Activated T-cell treated with anti-CD3 and anti-CD28 coated beads, Interleukin-2, amount 50 U/mL, for 24 hours (primary cell): ENCODE data around the gene FITM1.

Experiments
- DNase-seq: peaks from one replicate; pipeline ENCODE4 v3.0.0-alpha.2; 2020
- H3K27ac Mint-ChIP-seq: 2 replicates; pipeline ENCODE4 v1.8.0; 2020; ENCODE audit warnings: mild to moderate bottlenecking, mixed read lengths
- H3K27me3 Mint-ChIP-seq: 2 replicates; pipeline ENCODE4 v1.8.0; 2020; ENCODE audit warnings: mixed read lengths
- H3K36me3 Mint-ChIP-seq: 2 replicates; pipeline ENCODE4 v1.8.0; 2020; ENCODE audit warnings: low read depth, mixed read lengths
- H3K4me1 Mint-ChIP-seq: 2 replicates; pipeline ENCODE4 v1.8.0; 2020; ENCODE audit warnings: low read depth, mixed read lengths
- H3K4me3 Mint-ChIP-seq: 2 replicates; pipeline ENCODE4 v1.8.0; 2020; ENCODE audit warnings: mild to moderate bottlenecking, moderate library complexity, mixed read lengths
- H3K9me3 Mint-ChIP-seq: 2 replicates; pipeline ENCODE4 v1.8.0; 2020; ENCODE audit warnings: mixed read lengths

FITM1 gene

DNA sequence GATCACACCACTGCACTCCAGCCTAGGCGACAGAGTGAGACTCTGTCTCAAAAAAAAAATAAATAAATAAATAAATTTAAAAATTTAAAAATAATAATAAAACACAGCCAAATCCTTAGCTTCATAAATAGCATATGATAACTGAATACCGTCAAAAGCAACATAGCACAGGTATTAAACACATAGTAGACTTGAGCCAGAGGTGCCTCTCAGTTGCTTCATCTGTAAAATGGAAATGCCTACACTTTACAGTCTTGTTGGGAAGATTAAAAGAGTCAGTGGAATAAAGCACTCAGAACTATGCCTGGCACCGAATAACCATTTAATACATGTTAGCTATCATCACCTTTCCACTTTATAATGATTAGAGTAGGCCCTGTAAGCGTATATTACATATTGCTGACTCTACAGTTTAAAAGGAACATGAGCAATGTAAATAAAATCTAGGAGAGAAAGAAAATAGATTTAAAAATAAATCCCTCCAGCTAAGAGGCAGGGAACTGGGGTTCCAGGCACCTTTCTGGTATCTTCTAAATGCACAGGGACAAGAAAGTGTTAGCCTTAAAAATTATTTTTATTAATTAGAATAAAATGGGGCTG, 23.7 kb upstream of the FITM1 start:
- Mint-ChIP-seq H3K9me3 (no peaks in the 10 kb centered on the region), H3K27ac (no peak overlapping the region), H3K4me3 (no peak overlapping the region)

DNA sequence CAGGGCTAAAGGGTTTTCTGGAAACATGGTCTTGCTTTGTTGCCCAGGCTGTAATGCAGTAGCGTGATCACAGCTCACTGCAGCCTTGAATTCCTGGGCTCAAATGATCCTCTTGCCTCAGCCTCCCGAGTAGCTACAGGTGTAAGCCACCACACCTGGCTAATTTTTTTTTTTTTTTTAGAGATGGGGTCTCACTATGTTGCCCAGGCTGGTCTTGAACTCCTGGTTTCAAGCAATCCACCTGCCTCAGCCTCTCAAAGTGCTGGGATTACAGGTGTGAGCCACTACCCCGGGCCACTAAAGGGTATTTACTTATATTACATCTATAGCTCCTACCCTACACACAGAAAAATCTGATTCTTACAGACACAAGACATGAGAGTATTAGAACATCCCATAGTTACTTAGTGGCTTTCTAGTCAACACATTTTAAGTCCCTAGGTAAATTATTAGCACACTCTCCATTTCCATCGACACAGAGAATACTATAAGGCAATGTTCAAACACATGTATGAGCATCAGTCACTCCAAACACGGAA, 22.1 kb upstream of the FITM1 start:
- no peak for DNase-seq
- Mint-ChIP-seq H3K36me3 (peaks cover 19% of the 10 kb centered on the region), H3K27me3 (no peaks in the 10 kb centered on the region), H3K27ac (peak overlapping the region; percentile 95), H3K4me1 (peaks cover 23% of the 10 kb centered on the region), H3K9me3 (no peaks in the 10 kb centered on the region), H3K4me3 (peak overlapping the region; percentile 52)

More for the DNA sequence above, 23.7 kb upstream of the FITM1 start:
- H3K36me3 Mint-ChIP-seq, result peaks cover 32% of the 10 kb centered on the region
- peaks cover 23% of the 10 kb centered on the region for H3K4me1 Mint-ChIP-seq
- no peak for DNase-seq
- no peaks in the 10 kb centered on the region for H3K27me3 Mint-ChIP-seq

DNA sequence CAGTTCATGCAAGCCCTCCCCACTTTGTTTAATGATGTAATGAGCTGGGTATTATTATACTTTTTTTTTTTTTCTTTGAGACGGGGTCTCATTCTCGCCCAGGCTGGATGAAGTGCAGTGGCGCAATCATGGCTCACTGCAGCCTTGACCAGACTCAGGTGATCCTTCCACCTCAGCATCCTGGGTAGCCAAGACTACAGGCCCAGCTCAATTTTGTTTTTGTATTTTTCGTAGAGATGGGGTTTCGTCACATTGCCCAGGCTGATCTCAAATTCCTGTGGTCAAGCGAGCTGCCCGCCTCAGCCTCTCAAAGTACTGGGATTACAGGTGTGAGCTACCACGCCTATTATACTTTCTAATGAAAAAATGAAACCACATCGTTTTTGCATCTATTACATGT, 20.4 kb upstream of the FITM1 start:
- Mint-ChIP-seq H3K4me1 (peaks cover 25% of the 10 kb centered on the region), H3K27ac (no peak overlapping the region), H3K4me3 (no peak overlapping the region), H3K27me3 (no peaks in the 10 kb centered on the region), H3K36me3 (peaks cover 15% of the 10 kb centered on the region), H3K9me3 (no peaks in the 10 kb centered on the region)
- DNase-seq, result no peak

DNA sequence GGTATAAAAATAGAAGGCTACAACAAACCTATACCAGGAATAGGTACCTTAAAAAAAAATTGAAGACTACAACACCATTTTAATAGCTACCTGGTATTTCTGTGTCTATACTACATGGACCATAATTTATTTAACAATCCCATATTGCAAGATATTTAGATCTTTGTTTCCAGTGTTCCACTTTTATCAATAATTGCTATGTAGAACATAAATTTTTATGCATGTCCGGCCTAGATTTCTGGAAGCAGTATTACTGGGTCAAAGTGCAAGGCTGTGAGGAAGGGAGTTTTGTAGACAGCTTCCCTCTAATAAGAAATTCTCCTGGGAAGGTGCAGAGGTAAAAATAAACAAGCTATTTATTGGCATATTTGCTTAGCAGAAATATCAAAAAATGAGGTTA, 19.9 kb upstream of the FITM1 start:
- peaks cover 30% of the 10 kb centered on the region for H3K4me1 Mint-ChIP-seq
- no peak overlapping the region for H3K4me3 Mint-ChIP-seq
- DNase-seq, result no peak
- H3K27ac Mint-ChIP-seq, result no peak overlapping the region
- H3K9me3 Mint-ChIP-seq, result no peaks in the 10 kb centered on the region
- H3K27me3 Mint-ChIP-seq, result no peaks in the 10 kb centered on the region
- H3K36me3 Mint-ChIP-seq, result peaks cover 17% of the 10 kb centered on the region

DNA sequence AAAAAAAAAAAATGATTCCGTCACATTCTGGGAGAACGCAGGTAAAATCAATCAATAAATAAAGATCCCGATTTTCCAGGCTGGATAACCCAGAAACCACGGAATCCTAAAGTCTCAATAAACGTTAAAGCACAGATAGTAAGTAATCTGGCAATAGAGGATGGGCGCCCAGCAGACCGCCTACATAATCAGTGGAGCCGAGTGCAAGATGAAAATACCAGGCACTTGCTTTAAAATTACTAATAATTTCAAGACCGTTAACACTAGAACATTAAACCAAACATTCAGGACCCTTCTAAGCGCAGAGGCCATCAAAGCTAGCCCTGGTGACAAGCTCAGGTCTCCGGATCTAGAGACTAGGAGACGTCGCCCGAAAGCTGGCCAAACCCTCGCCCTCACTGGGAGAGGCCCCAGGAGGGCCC, 17.1 kb upstream of the FITM1 start:
- no peak for DNase-seq
- Mint-ChIP-seq H3K36me3 (peaks cover 44% of the 10 kb centered on the region), H3K4me1 (peaks cover 39% of the 10 kb centered on the region), H3K4me3 (peak overlapping the region; percentile 90), H3K27ac (peak overlapping the region; percentile 99), H3K9me3 (no peaks in the 10 kb centered on the region), H3K27me3 (no peaks in the 10 kb centered on the region)

DNA sequence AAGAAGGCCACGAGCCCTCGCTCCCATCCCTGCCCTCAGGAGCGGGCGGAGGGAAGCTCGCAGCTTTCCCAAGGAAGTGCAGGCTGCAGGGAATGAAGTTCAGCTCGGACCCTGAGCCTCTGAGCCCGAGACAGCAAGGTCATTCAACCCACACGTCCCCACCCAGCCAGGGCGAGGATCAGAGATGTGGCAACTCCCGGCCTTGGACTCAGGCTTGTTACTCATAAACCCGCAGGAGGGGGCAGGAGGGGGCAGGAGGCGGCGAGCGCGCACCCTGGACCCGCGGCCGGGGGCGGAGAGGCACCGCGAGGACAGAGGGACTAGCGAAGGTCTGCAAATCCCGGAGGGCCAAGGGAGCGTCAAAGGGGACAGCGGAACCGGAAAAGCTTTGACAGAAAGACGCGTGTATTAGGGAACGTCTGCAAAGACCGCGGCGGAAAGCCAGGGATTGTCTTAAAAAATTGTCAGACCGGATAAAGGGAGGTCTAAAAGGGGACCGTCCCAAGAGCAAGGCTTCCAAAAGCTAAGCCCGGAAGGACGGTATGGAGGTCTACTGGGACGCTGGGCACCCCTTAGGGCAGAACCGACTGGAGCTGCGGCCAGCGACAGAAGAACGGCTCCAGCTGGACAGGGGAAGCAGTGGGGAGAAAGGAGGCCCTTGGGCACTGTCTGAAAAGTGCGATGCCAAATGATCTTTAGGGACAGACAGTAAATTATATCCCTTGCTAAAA, 16.5 kb upstream of the FITM1 start:
- Mint-ChIP-seq H3K36me3 (peaks cover 50% of the 10 kb centered on the region), H3K27ac (peak overlapping the region; percentile 99)

DNA sequence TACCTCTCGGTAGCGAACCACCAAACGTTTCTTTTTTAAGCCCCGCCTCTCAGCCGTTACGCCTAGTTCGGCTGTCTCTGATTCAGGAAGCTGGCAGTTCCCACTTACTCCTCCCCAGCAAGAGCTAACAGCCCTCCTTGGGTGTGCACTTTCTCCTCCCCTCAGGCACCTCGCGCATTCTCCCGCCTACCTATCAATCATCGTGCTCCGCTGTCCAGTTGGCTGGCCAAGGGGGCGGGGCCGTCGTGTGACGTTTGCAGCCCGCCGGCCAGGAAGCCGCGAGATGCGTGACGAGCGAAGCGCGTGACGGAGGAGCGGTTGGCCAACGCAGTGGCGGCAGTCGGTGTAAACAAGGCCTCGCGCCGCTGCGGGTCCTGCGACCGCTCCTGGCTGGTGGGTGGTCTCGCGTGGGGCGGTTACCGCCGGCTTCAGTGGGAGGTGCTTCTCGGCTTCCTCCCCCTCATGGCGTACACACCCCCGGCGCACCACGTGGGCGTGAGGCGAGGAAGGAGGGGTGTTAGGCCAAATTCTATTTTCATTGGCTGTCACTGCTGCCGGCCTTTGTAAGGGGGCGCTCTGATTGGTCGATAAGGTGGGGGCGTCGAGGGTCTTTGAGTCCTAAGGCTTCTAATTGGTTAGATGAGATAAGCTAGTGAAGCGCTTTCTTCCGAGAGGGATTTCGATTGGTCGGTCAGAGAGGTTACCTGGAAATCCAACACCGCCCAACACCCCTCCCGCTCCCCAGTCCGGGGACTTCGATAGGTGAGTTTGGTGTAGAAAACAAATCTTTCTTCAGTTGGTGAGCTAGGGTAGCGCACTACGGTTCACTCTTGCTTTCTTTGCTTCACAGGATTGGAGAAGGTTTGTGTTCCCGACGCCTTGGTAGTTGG, 15.7 kb upstream of the FITM1 start, which contains the start of the genes DCAF11 and NRL:
TSS of gene DCAF11 (plus strand) at position 246 of the 890 bp plus-strand sequence. CDS start 818 bp downstream, outside the sequence.
TSS of gene NRL (minus strand) at position 418 of the 890 bp plus-strand sequence. CDS start 32,101 bp downstream, outside the sequence.
- H3K4me3 Mint-ChIP-seq, result peak within 1 kb of the TSS; percentile 90
- H3K27me3 Mint-ChIP-seq, result no peaks in the 10 kb centered on the region
- H3K27ac Mint-ChIP-seq, result peak within 1 kb of the TSS; percentile 99
- peaks cover 58% of the 10 kb centered on the region for H3K36me3 Mint-ChIP-seq
- H3K4me1 Mint-ChIP-seq, result peaks cover 27% of the 10 kb centered on the region
- DNase-seq, result peak; percentile 98
- H3K9me3 Mint-ChIP-seq, result no peaks in the 10 kb centered on the region

More for the DNA sequence above, 16.5 kb upstream of the FITM1 start:
- H3K9me3 Mint-ChIP-seq, result no peaks in the 10 kb centered on the region
- no peaks in the 10 kb centered on the region for H3K27me3 Mint-ChIP-seq
- peak; percentile 85 for DNase-seq
- peaks cover 33% of the 10 kb centered on the region for H3K4me1 Mint-ChIP-seq
- peak overlapping the region; percentile 90 for H3K4me3 Mint-ChIP-seq

DNA sequence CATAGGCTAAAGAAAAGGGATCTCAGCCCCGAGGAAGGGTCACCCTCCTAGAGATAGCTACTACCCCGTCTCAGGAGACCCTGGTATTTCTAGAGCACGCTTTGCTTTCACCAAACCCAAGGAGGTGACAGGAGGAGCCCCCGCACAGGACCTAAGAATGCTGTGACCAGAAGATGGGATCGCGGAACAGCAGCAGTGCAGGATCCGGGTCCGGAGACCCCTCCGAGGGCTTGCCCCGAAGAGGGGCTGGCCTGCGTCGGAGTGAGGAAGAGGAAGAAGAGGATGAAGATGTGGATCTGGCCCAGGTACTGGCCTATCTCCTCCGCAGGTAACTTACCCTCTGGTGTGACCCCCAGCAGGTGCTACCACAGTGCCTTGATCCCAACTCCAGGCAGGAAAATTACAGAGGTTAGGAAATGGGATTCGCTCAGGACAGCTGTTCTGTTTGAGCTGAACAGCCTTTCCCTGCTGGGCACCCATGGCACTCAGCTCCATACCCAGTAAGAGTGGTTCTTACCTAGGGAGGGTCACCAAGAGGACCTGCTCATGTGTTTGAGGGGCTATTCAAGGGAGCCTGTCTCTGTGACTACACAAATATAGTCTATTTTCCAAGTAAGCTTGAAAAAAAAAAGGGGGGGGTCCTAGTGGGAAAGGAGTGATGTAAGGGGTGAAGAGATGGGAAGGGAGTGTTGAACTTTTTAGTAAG, 14.9 kb upstream of the FITM1 start:
- no peaks in the 10 kb centered on the region for H3K27me3 Mint-ChIP-seq
- H3K4me3 Mint-ChIP-seq, result peak overlapping the region; percentile 90
- peak overlapping the region; percentile 99 for H3K27ac Mint-ChIP-seq
- DNase-seq, result no peak
- no peaks in the 10 kb centered on the region for H3K9me3 Mint-ChIP-seq
- peaks cover 62% of the 10 kb centered on the region for H3K36me3 Mint-ChIP-seq
- H3K4me1 Mint-ChIP-seq, result peaks cover 25% of the 10 kb centered on the region

DNA sequence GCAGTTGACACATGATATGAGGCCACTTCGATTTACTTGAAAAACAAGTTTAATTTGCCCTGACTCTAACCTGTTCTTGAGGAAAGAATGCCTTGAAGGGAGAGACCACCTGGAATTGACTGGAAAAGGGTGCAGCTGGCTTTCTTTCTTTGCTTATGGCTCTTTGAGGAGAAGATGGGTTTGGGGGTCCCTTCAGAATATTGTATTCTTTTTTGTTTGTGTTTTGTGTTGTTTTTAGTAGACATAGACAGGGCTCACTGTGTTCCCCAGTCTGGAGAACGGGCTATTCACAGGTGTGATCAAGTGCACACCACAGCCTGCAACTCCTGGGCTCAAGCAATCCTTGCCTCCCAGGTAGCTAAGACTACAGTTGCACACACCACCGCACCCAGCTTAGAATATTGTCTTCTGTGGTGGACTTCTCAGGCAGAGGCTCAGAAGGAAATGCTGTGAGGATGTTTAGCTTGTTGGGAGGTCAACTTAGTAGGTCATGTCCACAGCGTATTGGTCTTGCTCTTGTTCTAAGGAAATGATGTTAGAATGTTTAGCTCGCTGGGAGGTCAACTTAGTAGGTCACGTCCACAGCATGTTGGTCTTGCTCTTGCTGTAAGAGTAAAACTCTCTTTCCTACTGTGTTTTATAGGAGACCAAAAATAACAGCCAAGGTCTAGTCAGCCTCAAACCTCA, 14.2 kb upstream of the FITM1 start:
- H3K27me3 Mint-ChIP-seq, result no peaks in the 10 kb centered on the region
- H3K4me1 Mint-ChIP-seq, result peaks cover 24% of the 10 kb centered on the region
- peak overlapping the region; percentile 90 for H3K4me3 Mint-ChIP-seq
- peaks cover 69% of the 10 kb centered on the region for H3K36me3 Mint-ChIP-seq
- peak overlapping the region; percentile 99 for H3K27ac Mint-ChIP-seq
- DNase-seq, result no peak
- no peaks in the 10 kb centered on the region for H3K9me3 Mint-ChIP-seq

DNA sequence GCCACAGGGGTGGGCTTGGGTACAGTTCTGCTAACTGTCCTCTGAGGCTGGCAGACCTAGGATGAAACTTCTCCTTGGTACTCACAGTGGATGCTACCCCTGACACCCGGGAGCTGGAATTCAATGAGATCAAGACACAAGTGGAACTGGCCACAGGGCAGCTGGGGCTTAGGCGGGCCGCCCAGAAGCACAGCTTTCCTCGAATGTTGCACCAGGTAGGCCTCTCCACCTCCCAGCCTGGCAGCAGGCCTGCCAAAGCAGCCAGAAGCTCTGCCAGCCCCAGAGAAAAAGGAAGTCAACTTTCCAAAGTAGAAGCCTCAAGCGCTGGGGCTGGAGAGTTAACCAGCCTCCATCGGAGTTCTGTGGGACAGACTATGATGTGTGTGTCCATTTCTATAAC, 13.3 kb upstream of the FITM1 start:
- peaks cover 24% of the 10 kb centered on the region for H3K4me1 Mint-ChIP-seq
- H3K36me3 Mint-ChIP-seq, result peaks cover 78% of the 10 kb centered on the region
- no peak overlapping the region for H3K4me3 Mint-ChIP-seq
- H3K27ac Mint-ChIP-seq, result no peak overlapping the region
- H3K27me3 Mint-ChIP-seq, result no peaks in the 10 kb centered on the region
- H3K9me3 Mint-ChIP-seq, result no peaks in the 10 kb centered on the region
- DNase-seq, result no peak

DNA sequence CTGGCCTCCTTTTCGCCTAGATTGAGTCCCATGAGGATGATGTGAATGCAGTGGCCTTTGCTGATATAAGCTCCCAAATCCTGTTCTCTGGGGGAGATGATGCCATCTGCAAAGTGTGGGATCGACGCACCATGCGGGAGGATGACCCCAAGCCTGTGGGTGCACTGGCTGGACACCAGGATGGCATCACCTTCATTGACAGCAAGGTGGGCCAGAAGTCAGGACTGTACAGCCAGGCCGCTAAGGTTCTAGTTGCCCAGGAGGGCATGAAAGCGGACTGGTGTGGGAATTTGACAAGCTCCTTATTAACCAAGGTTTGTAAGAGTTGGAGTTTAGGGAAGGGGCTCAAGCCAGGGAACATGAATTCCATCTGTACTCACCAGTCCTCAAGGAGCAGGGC, 10.8 kb upstream of the FITM1 start:
- H3K4me1 Mint-ChIP-seq, result peaks cover 24% of the 10 kb centered on the region
- no peak overlapping the region for H3K27ac Mint-ChIP-seq

DNA sequence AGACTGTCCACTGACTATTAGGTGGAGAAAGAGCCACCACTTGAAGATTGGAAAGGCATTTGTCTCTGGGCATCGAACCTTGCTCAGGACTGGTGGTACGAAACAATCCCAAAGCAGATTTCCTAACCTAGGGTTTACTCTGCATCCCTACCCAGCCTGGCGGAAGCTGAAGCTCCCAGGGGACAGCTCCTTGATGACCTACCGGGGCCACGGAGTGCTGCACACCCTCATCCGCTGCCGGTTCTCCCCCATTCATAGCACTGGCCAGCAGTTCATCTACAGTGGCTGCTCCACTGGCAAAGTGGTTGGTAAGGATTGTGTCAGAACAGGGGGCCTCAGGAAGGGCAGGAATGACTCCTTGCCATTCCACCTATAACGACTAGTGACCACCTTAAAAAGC, 9.2 kb upstream of the FITM1 start:
- Mint-ChIP-seq H3K4me1 (peaks cover 10% of the 10 kb centered on the region), H3K27me3 (no peaks in the 10 kb centered on the region), H3K4me3 (no peak overlapping the region), H3K9me3 (no peaks in the 10 kb centered on the region), H3K36me3 (peaks cover 80% of the 10 kb centered on the region), H3K27ac (no peak overlapping the region)
- DNase-seq, result no peak

More for the DNA sequence above, 10.8 kb upstream of the FITM1 start:
- DNase-seq, result no peak
- no peak overlapping the region for H3K4me3 Mint-ChIP-seq
- no peaks in the 10 kb centered on the region for H3K9me3 Mint-ChIP-seq
- H3K27me3 Mint-ChIP-seq, result no peaks in the 10 kb centered on the region
- H3K36me3 Mint-ChIP-seq, result peaks cover 89% of the 10 kb centered on the region

DNA sequence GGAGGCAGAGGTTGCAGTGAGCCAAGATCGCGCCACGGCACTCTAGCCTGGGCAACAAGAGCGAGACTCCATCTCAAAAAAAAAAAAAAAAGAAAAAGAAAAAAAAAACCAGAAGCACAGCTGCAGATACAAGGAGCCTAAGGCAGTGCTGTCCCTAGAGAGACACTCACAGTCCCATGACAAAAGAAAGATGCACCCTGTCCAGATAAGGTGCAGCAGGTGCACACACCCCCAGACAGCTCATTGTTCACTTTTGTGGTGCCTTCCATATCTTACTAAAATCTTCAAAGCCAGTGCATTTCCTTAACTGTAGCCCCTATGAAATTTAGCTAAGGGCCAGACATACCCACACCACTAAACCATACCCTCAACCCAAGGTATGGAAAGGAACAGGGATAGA, 8.0 kb upstream of the FITM1 start:
- peaks cover 69% of the 10 kb centered on the region for H3K36me3 Mint-ChIP-seq

More for the DNA sequence above, 8.0 kb upstream of the FITM1 start:
- H3K27ac Mint-ChIP-seq, result peak overlapping the region; percentile 37
- H3K4me3 Mint-ChIP-seq, result no peak overlapping the region
- H3K27me3 Mint-ChIP-seq, result no peaks in the 10 kb centered on the region
- no peaks in the 10 kb centered on the region for H3K9me3 Mint-ChIP-seq
- DNase-seq, result no peak
- H3K4me1 Mint-ChIP-seq, result no peaks in the 10 kb centered on the region
